GF-D8 (cell line): ENCODE results near the gene TPBGL.

Experiments
- DNase-seq: peaks from one replicate; lab custom pipeline; 2025; lab: John Stamatoyannopoulos, UW

TPBGL gene

GRCh38 chr11:75246006-75246670 is 5.6 kb downstream of the TPBGL start:
- no peak for DNase-seq

- no peak for DNase-seq
Measured at GRCh38 chr11:75246671-75247350, 6.2 kb downstream of the TPBGL start.

DNA sequence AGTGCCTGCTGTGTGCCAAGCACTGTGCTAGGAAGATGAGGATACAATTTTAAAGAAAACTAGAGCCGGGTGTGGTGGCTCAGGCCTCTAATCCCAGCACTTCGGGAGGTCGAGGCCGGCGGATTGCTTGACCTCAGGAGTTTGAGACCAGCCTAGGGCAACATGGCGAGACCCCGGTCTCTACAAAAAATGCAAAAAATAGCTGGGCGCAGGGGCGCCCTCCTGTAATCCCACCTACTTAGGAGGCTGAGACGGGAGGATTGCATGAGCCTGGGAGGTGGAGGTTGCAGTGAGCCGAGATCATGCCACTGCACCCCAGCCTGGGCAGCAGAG is 8.3 kb downstream of the TPBGL start:
- no peak for DNase-seq

DNA sequence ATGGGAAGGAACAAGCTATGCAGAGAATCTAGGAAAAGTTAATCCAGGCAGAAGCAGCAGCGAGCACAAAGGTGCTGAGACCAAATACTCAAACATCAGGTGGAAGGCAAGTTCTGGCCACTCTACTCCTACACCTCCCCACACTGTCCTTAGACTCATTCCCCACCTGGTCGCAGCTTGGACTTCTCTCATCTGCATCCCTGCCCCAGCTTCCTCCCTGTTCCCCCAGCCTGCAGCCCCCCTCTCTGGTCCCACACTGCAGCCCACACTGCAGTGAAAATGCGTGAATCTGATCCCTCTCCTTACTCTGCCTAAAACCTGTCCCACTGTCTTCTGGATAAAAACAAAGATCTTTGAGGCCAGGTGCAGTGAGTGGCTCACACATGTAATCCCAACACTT is 9.1 kb downstream of the TPBGL start:
- DNase-seq: no peak

DNA sequence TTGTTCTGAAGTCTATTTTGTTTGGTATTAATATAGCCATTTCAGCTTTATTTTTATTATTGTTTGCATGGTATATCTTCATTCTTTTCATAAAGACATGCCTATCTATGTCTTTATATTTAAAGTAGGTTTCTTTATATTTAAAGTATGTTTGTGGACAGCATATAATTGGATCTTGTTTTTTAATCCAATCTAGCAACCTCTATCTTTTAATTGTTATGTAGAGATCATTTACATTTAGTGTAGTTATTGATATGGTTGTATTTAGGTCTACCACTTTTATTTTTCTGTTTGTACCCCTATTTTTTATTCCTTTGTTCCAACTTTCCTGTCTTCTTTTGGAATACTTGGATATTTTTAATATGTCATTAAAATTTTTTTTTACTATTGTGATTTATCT is 13.8 kb downstream of the TPBGL start:
- no peak for DNase-seq

GRCh38 chr11:75260396-75261170 is 20.0 kb downstream of the TPBGL start:
- no peak for DNase-seq

GRCh38 chr11:75261902-75262361 is 21.4 kb downstream of the TPBGL start:
- DNase-seq: no peak

GRCh38 chr11:75262436-75262835 is 21.9 kb downstream of the TPBGL start:
- DNase-seq: no peak

GRCh38 chr11:75262961-75263852 is 22.6 kb downstream of the TPBGL start:
- no peak for DNase-seq

- DNase-seq: peak; percentile 56
Measured at GRCh38 chr11:75263944-75264349, 23.4 kb downstream of the TPBGL start.

DNA sequence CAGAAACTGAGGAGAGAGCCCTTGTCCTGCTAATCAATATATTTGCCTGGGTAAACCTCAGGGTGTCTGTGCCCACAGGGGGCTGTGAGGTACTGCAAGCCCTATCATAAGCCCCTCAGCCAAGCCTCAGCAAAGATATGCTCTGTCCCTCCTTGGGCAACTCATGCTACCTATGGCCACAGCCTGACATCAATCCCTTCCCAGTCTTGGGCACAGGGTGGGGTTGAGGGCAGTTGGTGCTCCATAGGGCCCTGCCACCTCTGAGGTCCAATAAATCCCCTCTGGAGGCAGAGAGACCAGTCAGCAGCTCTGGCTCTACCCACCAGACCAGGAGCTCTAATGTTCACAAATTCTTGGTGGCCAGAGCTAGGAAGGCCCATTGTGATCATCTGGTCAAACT is 23.8 kb downstream of the TPBGL start:
- DNase-seq: no peak

DNA sequence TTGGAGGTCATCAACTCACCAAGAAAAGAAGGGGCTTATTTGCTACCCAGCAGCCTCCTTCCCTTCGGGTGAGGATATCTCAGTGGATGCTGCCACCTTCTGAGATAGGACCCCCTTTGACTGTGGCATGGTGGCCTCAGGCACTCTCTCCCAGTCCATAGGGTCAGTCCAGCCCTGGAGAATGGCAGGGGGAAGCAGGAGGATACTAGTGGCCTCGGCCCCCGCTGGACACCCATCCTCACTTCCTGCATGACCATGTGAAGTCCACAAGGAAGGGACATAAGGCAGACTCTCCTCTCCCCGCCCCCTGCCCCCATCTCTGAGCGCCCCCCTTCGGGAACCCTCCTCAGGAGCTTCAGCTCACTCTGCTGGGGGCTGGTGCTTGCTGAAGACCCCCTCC is 24.4 kb downstream of the TPBGL start:
- DNase-seq: no peak

DNA sequence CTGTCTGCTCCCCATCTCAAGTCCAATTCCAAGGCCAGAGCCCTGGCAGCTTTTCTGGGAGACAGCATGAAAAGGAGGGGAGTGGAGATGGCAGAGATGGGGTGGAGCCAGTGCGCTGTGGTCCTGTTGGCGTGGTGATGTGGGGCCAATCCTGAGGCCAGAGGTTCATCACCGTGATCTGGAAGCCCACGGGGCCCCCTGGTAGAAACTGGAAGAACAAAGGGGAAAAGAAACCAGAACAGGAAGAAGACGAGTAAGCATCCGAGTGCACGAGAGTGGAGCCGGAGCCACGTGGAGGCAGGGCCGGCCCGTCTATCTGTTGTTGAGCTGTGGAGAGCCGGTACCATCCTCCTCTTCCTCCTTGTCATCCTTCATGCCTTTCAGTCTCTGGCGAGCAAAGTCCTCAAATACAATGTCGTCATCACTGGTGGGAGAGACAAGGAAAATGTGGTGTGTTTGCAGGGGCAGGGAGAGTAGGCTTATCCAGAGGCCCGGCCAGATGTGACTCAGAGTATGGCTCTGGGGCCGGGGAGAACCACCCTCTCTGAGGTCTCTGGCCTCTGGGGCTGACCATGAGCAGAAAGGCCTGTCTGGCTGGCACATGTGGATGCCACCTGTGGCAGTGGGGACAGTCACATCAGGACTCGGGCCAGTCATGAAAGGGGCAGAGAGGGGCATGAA is 25.4 kb downstream of the TPBGL start:
- no peak for DNase-seq

DNA sequence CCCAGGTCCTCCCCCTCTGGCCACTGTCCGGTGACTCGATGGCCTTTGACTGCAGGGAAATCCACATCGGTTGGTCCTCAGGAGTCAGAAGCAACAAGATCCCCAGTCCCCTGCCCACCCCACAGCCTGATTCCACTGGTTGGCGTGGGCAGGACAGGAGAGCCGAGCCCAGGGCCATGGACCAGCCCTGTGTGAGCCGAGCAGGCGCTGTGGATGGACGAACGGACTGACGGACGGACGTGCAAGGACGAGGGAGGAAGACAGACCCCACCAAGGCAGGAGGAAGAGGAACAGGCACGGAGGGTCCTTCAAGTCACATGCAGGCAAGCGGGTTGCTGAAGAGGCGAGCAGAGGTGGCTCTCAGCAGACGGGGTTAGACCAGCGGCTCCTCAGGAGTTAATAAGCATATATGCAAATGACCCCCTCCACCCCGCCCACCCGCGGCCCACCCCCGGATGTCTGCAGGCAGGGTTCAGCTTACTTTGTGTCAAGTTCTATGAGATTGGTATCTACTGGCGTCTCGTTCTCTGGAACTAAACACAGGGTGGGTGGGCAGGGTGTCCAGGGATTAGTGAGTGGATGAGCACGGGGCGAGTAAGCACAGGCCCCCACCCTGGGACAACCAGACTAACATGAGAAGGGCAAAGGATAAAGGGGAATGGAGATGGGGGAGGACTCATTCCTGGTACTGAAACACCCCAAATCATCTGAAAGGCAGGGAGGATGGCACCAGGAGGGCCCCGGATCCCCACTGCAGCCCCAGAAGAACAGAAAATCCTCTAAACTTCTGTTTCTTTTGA is 26.8 kb downstream of the TPBGL start:
- DNase-seq: no peak

DNA sequence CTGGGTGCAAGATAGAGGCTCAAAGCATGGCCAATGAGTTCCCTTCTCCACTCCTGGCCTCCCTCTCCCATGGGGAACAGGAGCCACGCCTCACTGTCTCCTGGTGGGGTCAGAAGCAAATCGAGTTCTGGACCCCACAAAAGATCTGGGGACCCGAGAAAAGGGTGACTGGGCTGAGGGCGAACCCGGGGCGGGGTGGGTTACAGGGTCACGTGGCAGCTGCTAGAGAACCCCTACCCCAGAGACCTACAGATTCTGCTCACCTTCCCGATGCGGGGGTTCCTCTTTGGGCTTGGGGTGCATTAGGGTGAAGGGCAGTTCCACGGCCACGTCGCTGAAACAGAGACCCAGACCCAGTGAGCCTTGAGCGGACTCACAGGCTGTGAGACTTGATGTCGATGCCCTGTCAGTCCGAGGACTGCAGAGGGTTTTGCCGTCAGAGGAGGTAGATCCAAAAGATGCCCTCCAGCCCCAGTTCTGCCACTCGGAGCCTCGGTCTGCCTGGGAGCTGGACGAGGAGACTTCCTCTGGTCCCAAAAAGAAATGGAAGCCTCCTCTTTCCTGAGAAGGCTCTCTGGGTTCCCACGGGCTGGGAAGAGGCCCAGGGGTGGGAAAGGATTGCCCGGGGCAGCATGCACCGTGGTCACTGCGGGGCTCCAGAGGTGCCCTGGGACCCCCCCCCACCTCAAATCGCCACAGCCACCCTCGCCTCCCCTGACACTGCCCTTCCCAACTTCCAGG is 28.2 kb downstream of the TPBGL start:
- DNase-seq: no peak

DNA sequence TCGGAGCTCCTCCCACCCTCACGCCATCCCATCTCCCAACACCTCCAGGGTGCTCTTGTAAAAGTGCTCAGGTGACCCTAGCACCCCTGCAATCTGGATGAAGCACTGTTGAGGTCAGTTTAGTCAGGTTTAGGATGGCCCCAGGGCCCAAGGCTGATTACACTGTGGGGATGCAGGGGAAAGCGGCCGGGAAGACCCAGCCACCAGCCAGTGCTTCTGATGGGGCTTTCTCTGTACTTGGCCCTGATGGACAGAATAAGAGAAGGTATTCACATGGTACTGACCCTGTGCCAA is 28.7 kb downstream of the TPBGL start:
- no peak for DNase-seq

DNA sequence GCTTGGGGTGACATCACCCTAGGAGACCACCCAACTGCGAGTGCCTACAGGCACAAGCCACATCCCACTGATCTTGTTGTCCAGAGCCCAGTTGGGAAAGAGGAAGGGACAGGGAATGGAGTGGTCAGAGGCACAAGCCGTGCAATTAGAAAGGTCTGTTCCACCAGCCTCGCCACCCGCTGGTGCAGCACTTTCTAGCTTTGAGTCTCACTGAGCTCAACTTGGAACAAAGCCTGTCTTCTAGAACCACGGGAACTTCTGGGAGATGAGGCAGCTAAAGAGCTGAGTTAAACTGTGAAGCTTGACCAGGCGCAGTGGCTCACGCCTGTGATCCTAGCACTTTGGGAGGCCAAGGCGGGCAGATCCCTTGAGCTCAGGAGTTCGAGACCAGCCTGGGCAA is 29.3 kb downstream of the TPBGL start:
- no peak for DNase-seq

DNA sequence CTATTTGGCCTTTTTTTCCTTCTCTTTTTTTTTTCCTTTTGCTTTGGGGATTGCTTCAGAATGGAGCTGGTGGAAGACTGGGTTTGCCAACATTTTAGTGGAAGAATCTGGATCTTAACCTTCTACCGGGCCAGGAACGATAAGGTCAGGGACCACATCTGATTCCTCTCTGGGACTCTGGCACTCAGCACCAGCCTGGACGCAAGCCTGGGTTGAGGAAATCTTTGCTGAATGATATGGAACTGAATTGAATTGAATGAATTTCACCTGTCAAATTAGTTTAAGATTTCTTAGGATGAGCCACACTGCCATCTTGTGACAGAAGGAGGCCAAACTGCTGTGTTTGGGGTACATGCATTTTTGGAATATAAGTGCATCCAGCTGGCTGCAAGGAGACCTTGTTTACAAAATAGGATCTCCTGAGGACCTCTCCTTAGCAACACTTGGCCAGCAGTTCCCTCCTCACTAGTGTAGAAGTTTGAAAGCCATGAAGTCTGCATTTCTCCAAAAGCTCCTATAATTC is 30.4 kb downstream of the TPBGL start:
- DNase-seq: no peak

GRCh38 chr11:75271730-75272129 is 31.2 kb downstream of the TPBGL start:
- DNase-seq: no peak

GRCh38 chr11:75272391-75272790 is 31.8 kb downstream of the TPBGL start:
- DNase-seq: no peak
